Muscle layer of colon (tissue), 2 donors: ENCODE results near the gene ADPRHL1.

Experiments used
- H3K27ac ChIP-seq: one replicate; pipeline ENCODE4 v1.7.0; 2013; ENCODE audit warnings: low read depth, mild to moderate bottlenecking, low read length, moderate library complexity
- H3K27me3 ChIP-seq, 2 donors: one replicate each; pipeline ENCODE4 v1.7.0; 2013; ENCODE audit warnings: low read length in 2 of 2, mild to moderate bottlenecking in 2 of 2; ENCODE audit not compliant: insufficient read depth in 2 of 2, control insufficient read depth in 1 of 2
- H3K36me3 ChIP-seq: one replicate; pipeline ENCODE4 v1.7.0; 2013; ENCODE audit warnings: mild to moderate bottlenecking, low read length; ENCODE audit not compliant: insufficient read depth
- H3K4me1 ChIP-seq: one replicate; pipeline ENCODE4 v1.7.0; 2013; ENCODE audit warnings: mild to moderate bottlenecking, low read length; ENCODE audit not compliant: insufficient read depth
- H3K4me3 ChIP-seq, 2 donors: one replicate each; pipeline ENCODE4 v1.7.0; 2013; ENCODE audit warnings: low read length in 2 of 2, low read depth in 1 of 2, mild to moderate bottlenecking in 1 of 2, moderate library complexity in 1 of 2
- H3K9ac ChIP-seq: one replicate; pipeline ENCODE4 v1.7.0; 2013; ENCODE audit warnings: low read length
- H3K9me3 ChIP-seq: one replicate; pipeline ENCODE4 v1.7.0; 2013; ENCODE audit warnings: mild to moderate bottlenecking, low read length
- donor health status: abdominal sarcoma.
- donor health status: Adenocarcinoma of cecum.

Gene ADPRHL1

DNA sequence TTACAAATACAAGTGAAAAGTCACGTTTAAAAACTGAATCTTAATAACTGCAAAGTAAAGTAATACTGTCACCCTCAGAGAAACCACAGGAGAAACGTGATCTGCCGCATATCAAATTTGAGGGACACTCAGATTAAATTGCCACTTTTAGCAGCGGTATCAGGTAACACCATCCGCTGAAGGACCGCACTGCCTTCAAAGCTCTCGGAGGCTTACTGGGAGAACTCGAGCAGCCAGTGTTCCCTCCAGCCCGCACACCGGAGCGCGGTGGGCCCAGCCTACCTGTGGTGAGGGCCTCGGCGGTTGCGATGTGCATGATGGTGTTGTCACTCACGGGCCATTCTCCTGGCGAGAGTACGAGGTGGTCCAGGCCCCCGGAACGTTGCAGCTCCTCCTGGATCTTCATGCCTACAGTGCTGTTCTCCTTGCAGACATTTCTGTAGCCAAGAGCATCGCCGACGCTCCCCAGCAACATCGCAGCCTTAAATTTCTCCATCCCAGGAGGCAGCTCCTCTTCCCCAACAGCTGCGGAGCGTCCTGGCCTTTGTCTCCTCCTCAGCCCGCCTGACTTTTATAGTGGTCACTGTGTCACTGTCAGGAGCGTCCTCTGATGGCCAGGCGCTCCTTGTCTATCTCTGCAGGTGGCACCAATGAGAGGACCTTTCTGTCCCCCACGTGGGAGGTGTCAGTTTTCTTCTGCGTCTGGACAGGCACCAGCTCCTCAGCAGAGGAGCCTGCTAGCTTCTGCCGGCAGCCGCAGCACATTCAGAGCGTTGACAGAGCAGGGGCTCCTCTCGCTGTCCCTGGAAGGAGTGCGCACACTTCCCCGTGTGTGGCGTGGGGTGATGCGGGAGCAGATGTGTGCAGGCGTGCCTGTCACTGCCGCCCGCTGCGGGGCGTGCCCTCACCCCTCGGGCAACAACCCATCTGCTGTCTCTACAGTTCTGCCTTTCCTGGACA, at the start of gene ADPRHL1:
Gene ADPRHL1, minus strand, starts transcription at position 547 of the 960 bp plus-strand sequence. Its CDS starts 51 bp downstream, at position 496.
- Histone ChIP-seq H3K4me1 (peaks cover 15% of the 10 kb centered on the region), H3K27ac (peak within 1 kb of the TSS; percentile 49), H3K9ac (no peak within 1 kb of the TSS), H3K4me3 (no peak within 1 kb of the TSS), H3K27me3 (no peaks in the 10 kb centered on the region), H3K36me3 (peaks cover 22% of the 10 kb centered on the region), H3K9me3 (no peaks in the 10 kb centered on the region)

GRCh38 chr13:113502686-113503085, 49.4 kb upstream of the ADPRHL1 start:
- peaks cover 74% of the 10 kb centered on the region for H3K36me3 ChIP-seq
- H3K9me3 ChIP-seq, result no peaks in the 10 kb centered on the region
- H3K27me3 ChIP-seq, result no peaks in the 10 kb centered on the region
- no peaks in the 10 kb centered on the region for H3K4me1 ChIP-seq
- no peak overlapping the region for H3K27ac ChIP-seq
- H3K9ac ChIP-seq, result no peak overlapping the region
- H3K4me3 ChIP-seq, result no peak overlapping the region

DNA sequence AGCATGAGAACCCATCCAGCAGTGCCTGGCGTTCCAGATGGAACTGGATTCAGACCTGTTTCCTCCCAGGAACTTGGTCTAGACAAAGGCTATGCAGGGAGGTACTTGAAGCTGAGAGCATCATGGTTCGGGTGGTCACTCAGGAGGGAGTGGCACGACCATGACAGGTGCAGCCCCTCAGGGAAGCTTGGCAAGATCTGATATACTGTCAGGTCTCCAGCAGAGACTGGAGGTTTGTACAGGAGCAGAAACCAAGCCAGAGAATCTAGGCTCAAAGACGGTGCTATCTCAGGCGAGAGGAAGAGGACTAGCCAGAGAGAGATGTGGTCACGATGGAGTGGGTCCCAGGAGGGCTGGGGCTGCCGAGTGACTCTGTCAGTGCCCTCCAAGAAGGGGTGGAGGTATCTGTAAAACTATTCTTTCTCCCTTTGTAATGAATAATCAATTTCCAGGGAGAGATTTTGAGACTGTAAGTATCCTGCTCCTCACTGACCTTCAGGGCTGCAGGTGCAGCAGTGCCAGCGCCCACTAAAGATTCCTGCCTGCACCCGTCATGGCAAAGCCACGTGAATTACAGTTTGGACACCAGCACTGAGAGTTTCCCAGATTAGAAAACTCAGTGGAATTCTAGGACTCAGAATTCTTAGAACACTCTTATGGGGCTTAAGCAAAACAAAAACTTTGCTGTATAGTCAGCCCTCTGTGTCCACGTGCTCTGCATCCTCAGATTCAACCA, 47.4 kb upstream of the ADPRHL1 start:
- H3K4me1 ChIP-seq, result peaks cover 5% of the 10 kb centered on the region
- no peaks in the 10 kb centered on the region for H3K27me3 ChIP-seq
- no peak overlapping the region for H3K27ac ChIP-seq
- no peaks in the 10 kb centered on the region for H3K9me3 ChIP-seq
- no peak overlapping the region for H3K4me3 ChIP-seq
- peaks cover 86% of the 10 kb centered on the region for H3K36me3 ChIP-seq
- H3K9ac ChIP-seq, result no peak overlapping the region

GRCh38 chr13:113499936-113500335, 46.6 kb upstream of the ADPRHL1 start:
- Histone ChIP-seq H3K9ac (no peak overlapping the region), H3K36me3 (peaks cover 81% of the 10 kb centered on the region), H3K4me1 (peaks cover 12% of the 10 kb centered on the region), H3K27me3 (no peaks in the 10 kb centered on the region), H3K27ac (no peak overlapping the region), H3K4me3 (no peak overlapping the region), H3K9me3 (no peaks in the 10 kb centered on the region)

- no peak overlapping the region for H3K9ac ChIP-seq
- H3K36me3 ChIP-seq, result peaks cover 72% of the 10 kb centered on the region
- no peak overlapping the region for H3K4me3 ChIP-seq
- peaks cover 21% of the 10 kb centered on the region for H3K4me1 ChIP-seq
- no peaks in the 10 kb centered on the region for H3K27me3 ChIP-seq
- no peaks in the 10 kb centered on the region for H3K9me3 ChIP-seq
- H3K27ac ChIP-seq, result no peak overlapping the region
Observed at GRCh38 chr13:113498905-113499304, 45.6 kb upstream of the ADPRHL1 start.

DNA sequence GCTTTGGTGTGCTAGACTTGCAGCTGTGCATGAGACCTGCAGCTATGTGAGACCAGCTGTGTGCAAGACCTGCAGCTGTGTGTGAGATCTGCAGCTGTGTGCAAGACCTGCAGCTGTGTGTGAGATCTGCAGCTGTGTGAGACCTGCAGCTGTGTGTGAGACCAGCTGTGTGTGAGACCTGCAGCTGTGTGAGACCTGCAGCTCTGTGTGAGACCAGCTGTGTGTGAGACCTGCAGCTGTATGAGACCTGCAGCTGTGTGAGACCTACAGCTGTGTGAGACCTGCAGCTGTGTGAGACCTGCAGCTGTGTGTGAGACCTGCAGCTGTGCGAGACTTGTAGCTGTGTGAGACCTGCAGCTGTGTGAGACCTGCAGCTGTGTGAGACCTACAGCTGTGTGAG, 43.9 kb upstream of the ADPRHL1 start:
- Histone ChIP-seq H3K27ac (no peak overlapping the region), H3K9ac (no peak overlapping the region), H3K36me3 (peaks cover 56% of the 10 kb centered on the region), H3K4me1 (peaks cover 37% of the 10 kb centered on the region), H3K4me3 (no peak overlapping the region), H3K27me3 (no peaks in the 10 kb centered on the region), H3K9me3 (no peaks in the 10 kb centered on the region)

DNA sequence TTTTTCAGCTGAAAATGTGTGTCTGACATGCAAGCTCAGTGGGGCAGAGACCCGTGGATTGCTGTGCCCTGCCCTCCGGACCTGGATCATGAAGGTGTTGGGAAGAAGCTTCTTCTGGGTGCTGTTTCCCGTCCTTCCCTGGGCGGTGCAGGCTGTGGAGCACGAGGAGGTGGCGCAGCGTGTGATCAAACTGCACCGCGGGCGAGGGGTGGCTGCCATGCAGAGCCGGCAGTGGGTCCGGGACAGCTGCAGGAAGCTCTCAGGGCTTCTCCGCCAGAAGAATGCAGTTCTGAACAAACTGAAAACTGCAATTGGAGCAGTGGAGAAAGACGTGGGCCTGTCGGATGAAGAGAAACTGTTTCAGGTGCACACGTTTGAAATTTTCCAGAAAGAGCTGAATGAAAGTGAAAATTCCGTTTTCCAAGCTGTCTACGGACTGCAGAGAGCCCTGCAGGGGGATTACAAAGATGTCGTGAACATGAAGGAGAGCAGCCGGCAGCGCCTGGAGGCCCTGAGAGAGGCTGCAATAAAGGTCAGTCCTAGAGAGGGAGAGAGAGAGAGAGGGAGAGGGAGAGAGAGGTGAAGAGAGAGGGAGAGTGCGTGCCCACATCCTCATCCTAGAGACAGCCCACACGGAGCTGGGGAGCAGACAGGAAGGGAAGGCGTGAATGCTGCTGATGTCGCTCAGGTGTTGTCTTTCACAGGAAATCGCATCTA, 42.4 kb upstream of the ADPRHL1 start:
- peaks cover 40% of the 10 kb centered on the region for H3K36me3 ChIP-seq
- H3K9ac ChIP-seq, result no peak overlapping the region
- H3K4me3 ChIP-seq, result peak overlapping the region in 1 of 2 donors; percentile 43
- H3K27me3 ChIP-seq, result no peaks in the 10 kb centered on the region
- no peaks in the 10 kb centered on the region for H3K9me3 ChIP-seq
- H3K4me1 ChIP-seq, result peaks cover 43% of the 10 kb centered on the region
- peak overlapping the region; percentile 47 for H3K27ac ChIP-seq

DNA sequence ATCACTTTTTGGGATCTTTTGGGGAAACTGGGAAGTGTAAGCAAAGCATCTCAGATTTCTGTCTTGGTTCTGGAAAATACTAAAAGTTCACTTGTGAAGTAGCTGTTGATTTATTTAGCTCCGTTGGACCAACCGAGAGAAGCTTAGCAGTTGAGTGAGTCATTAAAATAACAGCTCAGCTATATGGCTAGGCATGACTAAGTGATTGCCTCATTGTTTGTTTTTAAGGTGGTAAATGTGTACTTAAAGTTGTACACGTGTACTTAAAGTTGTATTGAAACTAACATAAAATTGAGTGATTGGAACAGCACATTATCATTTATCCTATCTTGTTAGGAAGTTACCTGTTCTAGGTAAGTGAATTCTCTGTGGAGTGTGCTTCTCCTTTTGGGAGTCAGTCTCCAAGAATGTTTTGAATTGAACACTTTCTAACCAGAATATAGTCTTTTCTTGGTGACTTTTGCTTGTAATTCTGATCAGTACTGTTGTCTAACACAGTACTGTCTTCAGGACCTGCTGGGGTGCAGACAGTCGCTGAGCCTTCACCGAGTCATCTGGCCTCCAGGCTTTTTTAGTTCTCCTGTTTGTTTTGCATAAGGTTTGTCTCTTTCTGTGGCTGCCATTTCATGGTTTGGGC, 40.1 kb upstream of the ADPRHL1 start:
- peaks cover 22% of the 10 kb centered on the region for H3K36me3 ChIP-seq
- H3K4me1 ChIP-seq, result peaks cover 57% of the 10 kb centered on the region
- no peak overlapping the region for H3K4me3 ChIP-seq
- no peak overlapping the region for H3K9ac ChIP-seq
- H3K9me3 ChIP-seq, result no peaks in the 10 kb centered on the region
- H3K27ac ChIP-seq, result peak overlapping the region; percentile 38
- no peaks in the 10 kb centered on the region for H3K27me3 ChIP-seq

GRCh38 chr13:113491982-113492381, 38.7 kb upstream of the ADPRHL1 start:
- Histone ChIP-seq H3K27ac (peak overlapping the region; percentile 64), H3K4me1 (peaks cover 61% of the 10 kb centered on the region), H3K27me3 (no peaks in the 10 kb centered on the region), H3K9me3 (no peaks in the 10 kb centered on the region), H3K9ac (peak overlapping the region; percentile 85), H3K4me3 (peak overlapping the region in 1 of 2 donors; percentile 78), H3K36me3 (peaks cover 8% of the 10 kb centered on the region)

DNA sequence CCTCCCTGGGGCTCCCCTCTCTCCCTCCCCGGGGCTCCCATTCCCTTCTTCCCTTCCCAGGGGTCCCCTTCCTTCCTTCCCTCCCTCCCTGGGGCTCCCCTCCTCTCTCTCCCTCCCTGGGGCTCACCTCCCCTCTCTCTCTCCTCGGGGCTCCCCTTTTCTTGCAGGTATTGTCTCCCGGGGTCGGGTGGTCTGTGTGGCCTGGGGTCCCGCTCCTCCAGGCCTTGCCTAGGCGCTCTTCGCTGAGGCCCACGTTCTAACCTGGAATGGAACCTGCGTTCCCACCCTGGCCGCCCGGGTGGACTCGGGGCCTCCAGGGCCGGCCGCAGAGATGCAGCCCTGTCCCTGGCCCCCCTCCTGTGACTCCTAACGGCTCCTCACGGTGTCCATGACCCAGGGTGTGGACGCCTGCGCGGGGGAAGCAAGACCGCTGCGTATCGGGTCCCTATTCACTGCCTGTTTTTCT, 38.2 kb upstream of the ADPRHL1 start:
- H3K4me1 ChIP-seq, result peaks cover 66% of the 10 kb centered on the region
- peak overlapping the region; percentile 67 to 78 for H3K4me3 ChIP-seq
- H3K9ac ChIP-seq, result peak overlapping the region; percentile 85
- no peaks in the 10 kb centered on the region for H3K9me3 ChIP-seq
- no peaks in the 10 kb centered on the region for H3K27me3 ChIP-seq
- peak overlapping the region; percentile 64 for H3K27ac ChIP-seq
- H3K36me3 ChIP-seq, result peaks cover 5% of the 10 kb centered on the region
